Ureter (tissue), 1 donor: ENCODE measurements around the gene ZDHHC8. TPM values are rescaled to one million over a fixed set of nuclear protein-coding genes. Genes with fewer than 3 reads are reported as not detected.

Source experiments
- DNase-seq: peaks from one replicate; pipeline ENCODE4 v3.0.0-alpha.2; 2020; ENCODE audit warnings: low spot score
- total RNA-seq: library from RNA; stranded (reverse); gene quantifications from one replicate; pipeline ENCODE4 v1.2.4, GENCODE V29; 2023
- donor health status: DM: yes; HTN: yes; CAD: no.

The ZDHHC8 gene
- total RNA-seq, 1 donor from 2014 or later, result 64.2 TPM

DNA sequence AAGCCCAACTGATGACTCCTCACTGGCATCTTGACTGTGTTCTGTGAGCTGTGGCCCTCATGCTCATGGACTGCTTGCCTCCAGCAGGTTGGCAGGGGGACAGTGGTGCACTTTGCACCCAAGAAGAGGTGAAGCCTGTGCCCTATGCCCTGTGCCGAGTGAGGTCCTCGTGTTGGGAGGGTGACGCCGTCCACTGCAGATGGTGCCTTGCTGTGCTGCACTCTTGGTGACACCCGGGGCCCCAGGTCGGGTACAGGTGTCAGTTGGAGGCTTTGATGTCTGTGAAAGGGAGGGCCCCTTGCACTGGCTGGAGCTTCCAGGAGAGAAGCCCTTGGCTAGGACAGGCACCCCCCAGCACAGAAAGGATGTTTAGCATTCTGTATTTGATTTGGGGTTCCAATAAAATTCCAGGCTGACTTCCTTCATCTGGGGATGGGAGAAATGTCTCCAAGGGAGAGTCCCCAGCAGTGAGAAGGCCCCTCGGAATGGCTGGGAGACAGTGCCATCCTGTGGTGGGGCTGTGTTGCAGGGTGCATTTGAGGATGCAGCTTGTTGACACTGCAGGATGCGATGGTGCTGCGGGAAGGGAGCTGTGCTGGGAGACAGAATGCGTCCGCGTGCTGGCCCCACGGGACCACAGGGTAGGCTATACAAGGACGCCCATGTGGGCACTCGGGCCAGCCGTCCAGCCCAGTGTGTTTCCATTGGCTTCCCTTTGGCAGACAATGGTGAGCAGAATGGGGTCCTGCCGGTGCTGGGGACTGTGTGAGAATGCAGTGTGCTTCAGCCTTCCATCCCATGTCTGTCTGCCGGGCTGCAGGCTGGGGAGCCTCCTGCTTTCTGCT is 2.5 kb upstream of the ZDHHC8 start:
- DNase-seq, result no peak

DNA sequence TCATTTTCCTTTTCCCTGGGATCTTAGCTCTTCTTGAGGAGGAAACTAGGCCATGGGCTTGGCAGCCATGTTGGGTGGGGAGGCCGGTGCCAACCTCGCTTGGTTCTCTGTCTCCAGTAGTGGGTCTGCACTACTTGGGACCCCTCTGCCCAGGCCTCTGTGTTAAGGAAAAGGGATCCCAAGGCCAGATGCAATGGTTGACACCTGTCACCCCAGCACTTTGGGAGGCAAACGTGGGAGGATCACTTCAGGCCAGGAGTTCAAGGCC is 1.9 kb upstream of the ZDHHC8 start:
- no peak for DNase-seq

DNA sequence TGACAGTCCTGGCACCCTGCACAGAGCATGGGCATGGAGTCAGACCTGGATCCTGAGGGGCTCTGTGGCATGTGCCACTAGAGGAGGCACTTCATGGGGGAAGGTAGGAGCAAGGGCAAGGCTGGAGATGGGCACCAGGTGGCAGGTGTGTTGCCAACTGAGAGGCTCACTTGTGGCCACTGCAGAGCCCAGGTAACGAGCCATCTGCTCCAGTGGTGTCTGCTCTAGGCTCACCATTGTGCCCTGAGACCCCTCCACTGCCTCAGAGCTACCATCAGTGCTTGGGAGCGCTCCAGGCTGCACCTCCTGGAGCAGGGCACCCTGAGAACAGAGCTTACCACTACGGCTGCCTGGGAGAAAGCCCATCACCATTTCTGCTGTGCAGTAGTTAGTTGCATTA is 1.3 kb upstream of the ZDHHC8 start:
- no peak for DNase-seq

DNA sequence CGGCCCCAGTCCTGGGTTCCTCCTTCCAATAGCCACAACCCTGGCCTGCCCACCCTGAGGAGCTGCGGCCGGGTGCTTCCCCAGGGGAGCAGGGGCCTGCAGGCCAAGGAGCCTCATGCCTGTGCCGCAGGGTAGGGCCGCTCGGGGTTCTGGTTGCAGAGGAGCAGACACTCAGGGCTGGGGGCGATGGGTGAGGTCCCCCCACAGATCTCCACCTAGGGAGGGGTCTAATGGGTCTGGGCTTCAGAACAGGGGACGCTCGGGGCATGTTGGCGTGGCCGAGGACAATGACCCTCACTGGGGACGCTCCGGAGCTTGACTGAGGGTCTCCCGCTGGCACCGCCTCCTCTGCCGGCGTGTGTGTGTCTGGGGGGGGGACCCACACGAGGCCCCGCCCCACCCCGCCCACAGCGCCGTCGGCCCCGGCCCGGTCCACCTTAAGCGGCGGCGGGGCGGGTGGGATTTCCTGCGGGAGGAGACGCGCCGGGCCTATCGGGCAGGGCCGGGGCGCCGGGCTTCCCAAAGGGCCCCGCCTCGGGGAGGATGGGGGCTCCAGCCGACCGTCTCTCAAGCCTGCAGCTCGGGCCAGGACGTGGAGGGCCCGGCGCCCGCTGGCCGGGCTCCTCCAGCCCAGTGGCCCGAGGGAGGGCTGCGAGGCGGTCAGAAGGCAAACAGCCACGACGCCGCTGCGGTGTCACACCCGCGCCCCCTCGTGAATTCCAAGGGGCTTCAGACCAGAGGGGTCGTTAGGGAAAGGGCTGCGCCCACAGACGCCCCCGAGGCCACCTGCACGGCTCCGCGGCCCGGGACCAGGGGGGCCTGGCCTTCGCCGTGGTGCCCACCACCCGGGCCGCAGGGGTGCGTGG is 640 bp upstream of the ZDHHC8 start:
- peak; percentile 75 for DNase-seq

DNA sequence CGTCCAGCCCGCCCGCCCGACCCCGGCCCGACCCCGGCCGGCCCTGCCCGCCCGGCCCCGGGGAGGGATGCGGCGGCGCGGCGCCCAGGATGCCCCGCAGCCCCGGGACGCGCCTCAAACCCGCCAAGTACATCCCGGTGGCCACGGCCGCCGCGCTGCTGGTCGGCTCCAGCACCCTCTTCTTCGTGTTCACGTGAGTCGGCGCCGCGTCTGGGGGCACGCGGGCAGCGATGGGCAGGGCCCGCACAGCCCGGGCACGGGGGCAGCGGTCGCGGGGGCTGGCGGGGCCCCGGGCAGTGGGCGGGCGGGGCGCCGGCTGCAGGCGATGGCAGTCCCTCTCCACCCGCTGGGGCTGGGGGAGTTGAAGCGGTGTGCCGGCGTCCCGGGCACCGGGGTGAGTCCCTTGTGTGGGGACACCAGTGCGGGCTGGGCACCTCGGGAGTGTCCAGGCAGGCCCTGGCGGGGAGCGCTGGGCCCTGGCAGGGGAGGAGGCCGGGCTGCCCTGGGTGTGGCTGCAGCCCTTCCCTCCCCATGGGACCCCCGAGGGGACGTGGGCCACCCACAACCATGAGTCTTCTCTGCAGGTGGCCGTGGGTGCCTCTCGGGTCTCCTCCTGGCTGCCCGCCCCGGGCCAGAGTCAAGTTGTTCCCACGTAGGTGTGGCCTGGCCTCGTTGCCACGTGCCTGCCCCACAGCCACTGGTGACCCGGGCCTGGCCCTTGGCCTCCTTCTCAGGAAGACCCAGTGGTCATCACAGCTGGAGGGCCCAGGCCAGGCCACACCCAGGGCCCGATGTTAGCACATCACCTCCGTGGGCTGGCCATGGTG is 468 bp downstream of the ZDHHC8 start:
- no peak for DNase-seq

DNA sequence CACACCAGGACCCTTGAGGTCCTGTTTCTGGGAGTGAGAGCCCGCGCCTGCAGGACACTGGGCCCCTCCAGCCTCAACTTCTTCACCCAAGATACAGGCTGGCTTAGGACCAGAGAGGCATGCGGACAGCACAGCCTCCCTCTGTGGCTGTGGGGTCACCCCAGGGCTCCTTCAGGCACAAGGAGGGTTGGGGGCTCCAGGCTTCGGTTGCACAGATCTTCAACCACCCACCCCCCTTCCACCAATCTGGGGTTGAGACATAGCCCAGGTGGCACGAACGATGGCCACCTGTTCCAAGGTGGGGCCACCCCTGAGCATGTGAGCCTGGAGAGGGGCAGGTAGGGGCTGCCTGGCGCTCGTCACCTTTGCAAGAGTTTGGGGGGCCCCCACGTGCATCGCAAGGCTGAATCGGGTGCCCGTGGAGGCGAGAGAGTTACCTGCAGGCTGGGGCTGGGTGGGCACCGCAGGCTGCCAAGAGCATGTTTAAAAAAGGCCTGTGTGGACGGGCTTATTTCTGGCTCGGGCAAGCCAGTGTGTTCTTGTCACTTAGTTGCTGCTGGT is 1.2 kb downstream of the ZDHHC8 start:
- DNase-seq, result no peak

DNA sequence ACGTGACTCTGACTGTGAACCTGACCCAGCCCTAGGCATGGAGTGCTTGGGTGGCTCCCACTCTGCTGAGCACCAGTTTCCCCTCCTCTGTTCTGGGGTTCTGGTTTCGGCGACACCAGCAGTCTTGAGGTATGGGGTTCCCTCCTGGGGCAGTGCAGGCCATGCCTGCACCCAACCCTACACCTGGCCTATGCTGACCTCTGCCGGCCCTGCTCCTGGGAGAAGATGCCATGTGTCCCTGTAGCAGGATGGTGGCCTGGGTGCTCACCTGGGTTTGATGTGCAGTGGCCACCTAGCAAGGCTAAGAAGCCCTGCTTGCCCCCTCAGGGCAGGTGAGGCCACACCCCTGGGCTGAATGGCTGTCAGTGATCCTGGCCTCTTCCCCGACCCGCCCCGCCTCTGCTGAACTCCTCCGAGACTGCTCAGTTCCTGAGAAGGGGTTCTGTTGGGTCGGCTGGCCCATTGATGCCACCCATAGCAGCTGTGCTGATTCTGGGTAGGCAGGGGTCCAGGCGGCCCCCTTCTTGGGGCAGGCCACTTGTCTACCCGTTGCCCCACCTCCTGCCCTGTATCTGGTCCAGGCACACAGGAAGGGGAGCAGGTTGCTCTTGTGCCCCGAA is 2.4 kb downstream of the ZDHHC8 start:
- DNase-seq, result no peak

DNA sequence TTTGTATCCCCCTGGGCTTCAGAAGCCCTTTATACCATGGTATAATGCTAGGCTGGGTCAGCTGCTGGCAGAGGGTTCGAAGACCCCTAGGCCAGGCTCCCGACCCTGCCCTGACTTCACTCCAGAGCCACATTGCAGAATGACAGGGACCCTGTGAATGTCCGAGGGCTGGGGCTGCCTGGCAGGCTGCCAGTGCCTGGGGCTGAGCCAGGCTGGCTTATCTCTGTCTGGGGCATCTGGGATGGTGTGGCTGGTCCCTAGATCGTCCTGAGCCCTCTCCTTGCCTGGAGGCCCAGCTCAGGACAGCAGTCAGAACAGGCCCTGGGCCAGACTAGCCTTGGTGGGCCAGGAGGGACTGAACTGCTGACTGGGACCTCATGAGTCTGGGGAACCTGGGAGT is 3.7 kb downstream of the ZDHHC8 start:
- no peak for DNase-seq

DNA sequence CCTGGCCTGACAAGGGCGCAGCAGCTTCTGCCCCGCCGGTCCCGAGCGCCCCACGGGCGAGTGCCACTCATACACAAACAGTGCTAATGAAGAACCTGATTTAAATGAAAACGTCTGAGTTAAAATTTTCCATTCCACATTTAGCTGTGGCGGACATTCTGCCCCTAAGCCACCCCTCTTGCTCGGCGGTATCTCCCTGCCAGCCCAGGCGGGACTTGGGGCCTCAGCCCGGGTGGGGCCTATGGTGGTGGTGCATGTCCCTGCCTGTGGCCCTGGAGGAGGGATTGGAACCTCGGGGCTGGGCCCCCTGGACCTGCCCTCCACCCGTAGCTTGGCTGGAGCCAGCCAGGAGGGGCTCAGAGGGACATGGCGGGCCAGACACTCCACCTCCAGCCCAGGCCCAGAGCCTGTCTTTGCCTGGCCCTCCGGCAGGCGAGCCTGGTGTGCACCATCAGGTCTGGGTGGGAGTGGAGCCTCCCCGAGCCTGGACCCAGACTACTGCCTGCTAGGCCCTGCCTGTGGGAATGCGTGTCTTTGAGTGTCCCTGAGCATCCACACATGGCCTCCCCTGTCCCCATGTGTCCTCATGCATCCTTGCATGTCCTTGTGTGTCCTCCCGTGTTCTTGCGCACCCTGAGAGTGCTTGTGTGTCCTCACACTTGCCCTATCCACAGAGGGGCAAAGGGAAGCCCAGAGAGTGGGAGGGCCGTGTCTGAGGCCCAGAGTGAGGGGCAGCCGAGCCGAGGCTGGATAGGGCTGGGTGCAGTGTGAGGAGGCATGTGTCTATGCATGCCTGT is 4.4 kb downstream of the ZDHHC8 start:
- no peak for DNase-seq

DNA sequence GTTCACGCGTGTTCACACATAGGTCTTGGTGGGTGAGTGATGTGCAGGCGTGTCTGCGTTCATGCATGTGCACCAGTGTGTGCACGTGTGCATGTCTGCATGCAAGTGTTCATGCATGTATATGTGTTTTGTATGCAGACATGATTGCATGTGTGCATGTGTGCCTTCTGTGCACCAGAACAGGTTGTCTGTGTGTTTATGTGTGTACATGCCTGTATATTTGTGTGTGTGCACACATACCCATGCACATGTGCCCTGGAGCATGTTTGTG is 4.9 kb downstream of the ZDHHC8 start:
- no peak for DNase-seq

DNA sequence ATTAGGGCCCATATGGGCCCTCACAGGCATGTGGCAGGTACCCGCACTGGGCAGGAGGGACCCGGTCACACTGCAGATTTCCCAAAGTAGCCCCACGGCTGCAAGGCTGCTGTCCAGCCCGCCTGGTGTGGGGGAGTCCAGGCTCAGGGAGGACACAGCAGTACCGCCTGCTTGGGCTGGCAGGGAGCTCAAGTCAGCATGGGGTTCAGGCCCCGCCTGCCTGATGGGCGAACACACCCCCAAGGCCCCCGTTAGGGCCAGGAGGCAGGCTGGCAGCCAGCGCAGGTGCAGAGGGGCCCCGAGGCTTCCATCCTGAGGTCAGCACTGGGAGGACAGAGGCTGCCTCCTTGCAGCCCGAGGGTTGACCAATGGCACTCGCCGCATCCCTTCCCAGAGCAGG is 5.5 kb downstream of the ZDHHC8 start:
- no peak for DNase-seq

DNA sequence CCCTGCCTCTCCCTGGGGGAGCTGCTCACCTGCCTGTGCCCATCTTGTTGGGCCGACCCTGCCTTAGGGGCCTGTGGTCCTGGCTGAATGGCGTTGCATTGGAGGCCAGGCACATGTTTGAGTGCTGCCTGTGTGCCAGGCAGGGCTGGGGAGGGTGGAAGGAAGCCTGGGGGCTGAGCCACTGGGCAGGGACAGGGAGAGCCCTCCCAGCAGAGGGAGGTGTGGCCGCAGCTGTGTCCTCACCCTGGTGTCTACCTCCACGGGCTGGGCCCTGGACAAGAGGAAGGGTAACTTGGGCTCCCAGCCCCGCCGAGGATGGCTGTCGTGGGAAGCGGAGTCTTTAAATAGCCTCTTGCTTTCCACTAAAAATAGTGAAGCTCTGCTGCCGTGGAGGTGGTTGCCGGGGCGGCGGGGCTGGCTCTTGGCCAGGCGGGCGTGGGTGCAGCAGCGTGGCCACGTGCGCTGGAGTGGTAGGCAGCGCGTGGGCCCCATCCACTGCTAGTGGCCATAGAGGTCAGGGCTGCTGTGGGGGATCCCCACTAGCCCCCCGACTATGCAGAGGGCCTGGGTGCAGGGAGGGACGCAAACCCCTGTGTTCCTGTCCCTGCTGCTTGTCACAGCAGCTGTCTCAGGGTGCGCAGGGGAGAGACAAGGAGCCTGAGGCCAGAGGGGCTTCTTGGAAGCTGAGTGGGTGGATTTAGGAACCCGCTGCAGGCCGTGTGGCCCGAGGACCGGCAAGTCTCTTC is 6.2 kb downstream of the ZDHHC8 start:
- DNase-seq, result no peak

DNA sequence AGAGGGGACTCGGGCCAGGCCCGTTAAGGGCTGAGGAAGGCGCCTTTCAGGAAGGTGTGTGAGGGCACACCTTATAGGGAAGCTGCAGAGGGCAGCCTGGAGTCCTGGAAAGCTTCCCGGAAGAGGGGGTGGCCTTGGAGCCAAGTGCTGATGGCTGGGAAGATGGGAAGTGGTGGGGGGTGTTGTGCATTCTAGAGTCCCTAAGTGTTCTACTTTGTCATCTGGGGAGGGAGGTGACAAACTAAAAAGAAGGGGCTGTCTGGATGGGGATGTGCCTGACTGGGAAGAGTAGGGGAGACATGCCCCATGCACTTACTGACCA is 6.8 kb downstream of the ZDHHC8 start:
- DNase-seq, result no peak

DNA sequence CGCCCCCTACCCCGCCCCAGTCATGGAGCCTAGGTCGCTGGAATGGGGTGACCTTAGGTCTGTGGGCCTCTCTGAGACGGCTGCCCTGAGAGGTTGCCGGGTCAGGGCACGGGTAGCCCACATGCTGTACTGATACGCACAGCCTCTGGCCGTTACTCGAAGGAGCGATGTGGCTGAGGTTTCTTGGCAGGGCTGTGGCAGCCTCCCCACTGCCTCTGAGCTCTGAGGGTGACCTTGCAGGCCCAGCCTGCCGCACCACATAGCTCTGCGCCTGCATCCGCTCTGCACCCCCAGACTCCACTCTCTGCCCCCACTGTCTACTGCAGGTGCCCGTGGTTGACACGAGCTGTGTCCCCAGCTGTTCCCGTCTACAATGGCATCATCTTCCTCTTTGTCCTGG is 7.3 kb downstream of the ZDHHC8 start:
- DNase-seq, result no peak

DNA sequence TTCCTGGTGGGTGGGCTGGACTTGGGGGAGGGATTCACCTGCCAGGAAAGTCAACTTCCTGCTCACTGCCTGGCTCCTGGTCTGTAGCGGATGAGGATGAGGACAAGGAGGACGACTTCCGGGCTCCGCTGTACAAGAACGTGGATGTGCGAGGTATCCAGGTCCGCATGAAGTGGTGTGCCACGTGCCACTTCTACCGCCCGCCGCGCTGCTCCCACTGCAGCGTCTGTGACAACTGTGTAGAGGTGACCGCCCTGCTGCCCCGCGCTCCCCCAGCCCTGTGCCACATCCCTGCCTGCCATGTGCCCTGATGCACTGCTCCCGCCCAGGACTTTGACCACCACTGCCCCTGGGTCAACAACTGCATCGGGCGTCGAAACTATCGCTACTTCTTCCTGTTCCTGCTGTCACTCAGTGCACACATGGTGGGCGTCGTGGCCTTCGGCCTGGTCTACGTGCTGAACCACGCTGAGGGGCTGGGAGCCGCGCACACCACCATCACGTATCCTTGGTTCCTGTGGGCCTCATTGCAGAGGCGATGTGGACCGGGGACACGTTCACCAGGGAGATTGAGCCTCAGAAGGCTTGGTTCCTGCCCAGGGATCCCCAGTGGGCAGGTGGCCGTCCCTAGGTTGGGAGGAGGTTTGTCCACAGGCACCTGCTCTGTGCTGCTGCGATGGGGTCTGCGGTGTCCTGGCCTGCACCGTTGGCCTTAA is 7.9 kb downstream of the ZDHHC8 start:
- no peak for DNase-seq

DNA sequence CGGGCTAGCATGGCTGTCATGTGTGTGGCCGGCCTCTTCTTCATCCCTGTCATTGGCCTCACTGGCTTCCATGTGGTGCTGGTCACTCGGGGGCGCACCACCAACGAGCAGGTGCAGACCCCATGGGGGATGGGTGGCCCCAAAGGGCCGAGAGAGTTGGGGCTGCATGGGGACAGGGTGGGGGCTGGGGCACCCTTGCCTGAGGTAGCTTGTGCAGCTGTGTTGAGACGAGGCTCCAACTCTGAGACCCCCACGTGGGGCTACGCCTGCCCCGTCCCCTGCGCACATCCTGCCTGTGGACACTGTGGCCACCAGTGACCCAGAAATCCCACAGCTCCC is 8.5 kb downstream of the ZDHHC8 start:
- DNase-seq, result no peak

DNA sequence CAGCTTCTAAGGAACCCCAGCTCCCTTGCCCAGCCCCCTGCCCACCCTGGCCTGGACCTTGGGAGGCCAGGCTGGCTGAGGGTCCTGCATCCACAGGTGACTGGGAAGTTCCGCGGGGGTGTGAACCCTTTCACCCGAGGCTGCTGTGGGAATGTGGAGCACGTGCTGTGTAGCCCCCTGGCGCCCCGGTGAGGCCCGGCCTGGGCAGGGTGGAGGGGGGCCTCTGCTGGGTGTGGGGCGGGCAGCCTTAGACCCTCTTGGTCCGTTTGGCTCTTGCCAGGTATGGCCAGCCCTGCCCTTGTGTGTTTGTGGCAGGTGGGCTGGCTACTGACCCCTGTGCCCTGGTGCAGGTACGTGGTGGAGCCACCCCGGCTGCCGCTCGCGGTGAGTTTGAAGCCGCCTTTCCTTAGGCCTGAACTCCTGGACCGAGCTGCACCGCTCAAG is 8.9 kb downstream of the ZDHHC8 start:
- no peak for DNase-seq

DNA sequence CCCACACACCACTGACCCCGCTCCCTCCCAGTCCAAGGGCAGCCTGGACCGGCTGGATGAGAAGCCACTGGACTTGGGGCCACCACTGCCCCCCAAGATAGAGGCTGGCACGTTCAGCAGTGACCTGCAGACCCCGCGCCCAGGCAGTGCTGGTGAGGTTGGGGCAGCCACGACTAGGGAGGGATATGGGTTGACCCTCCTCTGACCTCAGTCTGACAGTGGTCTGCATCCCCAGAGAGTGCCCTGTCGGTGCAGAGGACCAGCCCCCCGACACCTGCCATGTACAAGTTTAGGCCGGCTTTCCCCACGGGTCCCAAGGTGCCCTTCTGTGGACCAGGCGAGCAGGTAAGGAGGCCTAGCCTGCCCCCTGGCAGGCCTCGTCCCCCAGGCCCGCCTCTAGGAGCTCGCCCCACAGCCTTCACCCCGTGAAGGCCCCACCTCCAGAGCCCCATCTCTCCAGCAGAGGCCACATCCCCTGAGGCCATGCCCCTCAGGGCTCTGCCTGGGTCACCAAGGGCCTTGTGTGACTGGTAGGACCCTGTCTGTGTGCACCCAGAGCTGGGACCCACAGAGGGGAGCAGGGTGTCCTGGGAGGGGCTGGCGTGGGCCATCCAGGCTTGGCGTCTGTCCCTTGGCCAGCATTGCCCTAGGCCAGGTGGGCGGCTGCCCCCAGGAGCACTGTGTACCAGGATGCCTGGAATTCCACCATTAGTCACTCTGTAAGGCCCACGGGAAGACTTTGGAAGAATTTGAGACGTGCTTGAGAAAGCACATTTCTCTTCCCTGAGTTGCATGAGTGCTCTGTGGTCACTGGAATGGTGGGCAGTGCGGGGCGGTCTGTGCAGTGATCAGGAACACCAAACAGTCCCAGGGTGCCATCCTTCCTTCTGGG is 9.8 kb downstream of the ZDHHC8 start:
- no peak for DNase-seq
